Measurements from ENCODE around the gene NDUFB2. TPM values are rescaled to one million over a fixed set of nuclear protein-coding genes. Genes with fewer than 3 reads are reported as not detected.

NDUFB2 gene
- total and polyA plus RNA-seq, 9 of the 15 experiments (the other 6 are each of a cell fraction or from before 2014, with no cell fraction given): 220 to 2,075 (median 320) TPM

- TF ChIP-seq, protein P1, sequence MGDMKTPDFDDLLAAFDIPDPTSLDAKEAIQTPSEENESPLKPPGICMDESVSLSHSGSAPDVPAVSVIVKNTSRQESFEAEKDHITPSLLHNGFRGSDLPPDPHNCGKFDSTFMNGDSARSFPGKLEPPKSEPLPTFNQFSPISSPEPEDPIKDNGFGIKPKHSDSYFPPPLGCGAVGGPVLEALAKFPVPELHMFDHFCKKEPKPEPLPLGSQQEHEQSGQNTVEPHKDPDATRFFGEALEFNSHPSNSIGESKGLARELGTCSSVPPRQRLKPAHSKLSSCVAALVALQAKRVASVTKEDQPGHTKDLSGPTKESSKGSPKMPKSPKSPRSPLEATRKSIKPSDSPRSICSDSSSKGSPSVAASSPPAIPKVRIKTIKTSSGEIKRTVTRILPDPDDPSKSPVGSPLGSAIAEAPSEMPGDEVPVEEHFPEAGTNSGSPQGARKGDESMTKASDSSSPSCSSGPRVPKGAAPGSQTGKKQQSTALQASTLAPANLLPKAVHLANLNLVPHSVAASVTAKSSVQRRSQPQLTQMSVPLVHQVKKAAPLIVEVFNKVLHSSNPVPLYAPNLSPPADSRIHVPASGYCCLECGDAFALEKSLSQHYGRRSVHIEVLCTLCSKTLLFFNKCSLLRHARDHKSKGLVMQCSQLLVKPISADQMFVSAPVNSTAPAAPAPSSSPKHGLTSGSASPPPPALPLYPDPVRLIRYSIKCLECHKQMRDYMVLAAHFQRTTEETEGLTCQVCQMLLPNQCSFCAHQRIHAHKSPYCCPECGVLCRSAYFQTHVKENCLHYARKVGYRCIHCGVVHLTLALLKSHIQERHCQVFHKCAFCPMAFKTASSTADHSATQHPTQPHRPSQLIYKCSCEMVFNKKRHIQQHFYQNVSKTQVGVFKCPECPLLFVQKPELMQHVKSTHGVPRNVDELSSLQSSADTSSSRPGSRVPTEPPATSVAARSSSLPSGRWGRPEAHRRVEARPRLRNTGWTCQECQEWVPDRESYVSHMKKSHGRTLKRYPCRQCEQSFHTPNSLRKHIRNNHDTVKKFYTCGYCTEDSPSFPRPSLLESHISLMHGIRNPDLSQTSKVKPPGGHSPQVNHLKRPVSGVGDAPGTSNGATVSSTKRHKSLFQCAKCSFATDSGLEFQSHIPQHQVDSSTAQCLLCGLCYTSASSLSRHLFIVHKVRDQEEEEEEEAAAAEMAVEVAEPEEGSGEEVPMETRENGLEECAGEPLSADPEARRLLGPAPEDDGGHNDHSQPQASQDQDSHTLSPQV (IDR thresholded peaks at IDR 0.05): peak; percentile 64; the same call in 1 of the 2 replicates
- no peak for TF ChIP-seq RBM39 (optimal IDR thresholded peaks at IDR 0.05; ENCODE audit: low read depth, low read length)
- no peak for TF ChIP-seq SIX5 (IDR thresholded peaks at IDR 0.05; ENCODE audit: borderline replicate concordance in 1 of 2, insufficient read depth in 1 of 2, low read depth in 1 of 2, low read length in 2 of 2)
- no peak for TF ChIP-seq HSF4 (CRISPR knock-in tag; IDR thresholded peaks at IDR 0.05; ENCODE audit: borderline replicate concordance)
- no peak for TF ChIP-seq ZNF785 (CRISPR knock-in tag; IDR thresholded peaks at IDR 0.05)
- TF ChIP-seq HCFC1 (IDR thresholded peaks at IDR 0.05; ENCODE audit: low read depth, low read length): no peak
- TF ChIP-seq RREB1 (CRISPR knock-in tag; IDR thresholded peaks at IDR 0.05): no peak
- no peak for TF ChIP-seq MXI1 (IDR thresholded peaks at IDR 0.05; ENCODE audit: low read depth, low read length)
- TF ChIP-seq ZNF133 (CRISPR knock-in tag; IDR thresholded peaks at IDR 0.05): no peak
- peak; percentile 20; the same call in 1 of the 2 replicates for TF ChIP-seq PHB (CRISPR knock-in tag; IDR thresholded peaks at IDR 0.05)
- peak; percentile 13; the same call in 1 of the 2 replicates for TF ChIP-seq ZBTB2 (IDR thresholded peaks at IDR 0.05)
These were observed 23.3 kb upstream of the NDUFB2 start (continued) for GRCh38 chr7:140673063-140673773.

All from K562 (cell line).